Measurements from ENCODE around the gene TMEM87A. TPM values are rescaled to one million over a fixed set of nuclear protein-coding genes. Genes with fewer than 3 reads are reported as not detected.
"Not testable (repeated sequence)": the region's sequence is repeated elsewhere in the genome, so short reads cannot be mapped to it uniquely, and the experiment has no call there.

TMEM87A gene, protein sequence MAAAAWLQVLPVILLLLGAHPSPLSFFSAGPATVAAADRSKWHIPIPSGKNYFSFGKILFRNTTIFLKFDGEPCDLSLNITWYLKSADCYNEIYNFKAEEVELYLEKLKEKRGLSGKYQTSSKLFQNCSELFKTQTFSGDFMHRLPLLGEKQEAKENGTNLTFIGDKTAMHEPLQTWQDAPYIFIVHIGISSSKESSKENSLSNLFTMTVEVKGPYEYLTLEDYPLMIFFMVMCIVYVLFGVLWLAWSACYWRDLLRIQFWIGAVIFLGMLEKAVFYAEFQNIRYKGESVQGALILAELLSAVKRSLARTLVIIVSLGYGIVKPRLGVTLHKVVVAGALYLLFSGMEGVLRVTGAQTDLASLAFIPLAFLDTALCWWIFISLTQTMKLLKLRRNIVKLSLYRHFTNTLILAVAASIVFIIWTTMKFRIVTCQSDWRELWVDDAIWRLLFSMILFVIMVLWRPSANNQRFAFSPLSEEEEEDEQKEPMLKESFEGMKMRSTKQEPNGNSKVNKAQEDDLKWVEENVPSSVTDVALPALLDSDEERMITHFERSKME
- 64.6 and 83.2 TPM in 2 replicates for total RNA-seq (2014; rRNA removed; shearing (Covaris generic))
- polyA plus RNA-seq (2016; fragmentation: Nextera tagmentation; extraction: Ambion mirVana), result 63.8 and 66.1 TPM in 2 replicates

GRCh38 chr15:42272939-42273899 lies at the start of gene TMEM87A, which contains the start of gene GANC:
Gene TMEM87A (minus strand): TSS chr15:42273433. CDS start chr15:42273398, 35 bp downstream.
Gene GANC (plus strand): TSS chr15:42273201. CDS start chr15:42274482, 1,281 bp downstream.
- no peaks in the 10 kb centered on the region for H3K27me3 ChIP-seq (replicated peaks; ENCODE audit: insufficient read depth)
- H4K20me1 ChIP-seq (ENCODE audit: insufficient read depth), result no peaks in the 10 kb centered on the region; the same call in 1 of the 2 replicates
- peak within 1 kb of the TSS; percentile 99 for H3K4me3 ChIP-seq
- H3K79me2 ChIP-seq (ENCODE audit: insufficient read depth), result peaks cover 78% of the 10 kb centered on the region
- H3K9me2 ChIP-seq (ENCODE audit: insufficient read depth), result no peaks in the 10 kb centered on the region
- H3K4me1 ChIP-seq (ENCODE audit: insufficient read depth), result peaks cover 37% of the 10 kb centered on the region
- no peaks in the 10 kb centered on the region for H3K9me3 ChIP-seq (ENCODE audit: low read depth)
- H3K9ac ChIP-seq, result peak within 1 kb of the TSS; percentile 97
- H3K36me3 ChIP-seq (ENCODE audit: low read depth), result 0 out of 2 replicates have a peak, but pooled peaks cover 2% of the 10 kb centered on the region
- peak within 1 kb of the TSS; percentile 79 for H2AFZ ChIP-seq
- in situ Hi-C loops (cut with MboI), result no loop called here
- H3K4me2 ChIP-seq (ENCODE audit: unreplicated experiment), result peak within 1 kb of the TSS; percentile 99
- peak; percentile 100 for DNase-seq
- peaks cover 33% of the 10 kb centered on the region for H3F3A ChIP-seq (ENCODE audit: insufficient read depth)
- TF ChIP-seq EZH2phosphoT487 (IDR thresholded peaks at IDR 0.05; ENCODE audit: insufficient read depth, low read depth), result no peak
- no peak for TF ChIP-seq EZH2 (IDR thresholded peaks at IDR 0.05; ENCODE audit: insufficient read depth, poor library complexity, severe bottlenecking)
- peak within 1 kb of the TSS; percentile 100 for H3K27ac ChIP-seq
- 1% methylated on average over 52 of the region's 52 CpGs for WGBS, 2 experiments (ENCODE audit: low coverage in 1 of 2, low lambda C conversion rate in 2 of 2, missing lambda C conversion rate in 2 of 2)

GRCh38 chr15:42319206-42319605 lies 46.0 kb upstream of the TMEM87A start:
- Histone ChIP-seq H3K27ac (no peak overlapping the region), H3F3A (ENCODE audit: insufficient read depth) (peaks cover 12% of the 10 kb centered on the region; the same call in 1 of the 2 replicates), H3K4me2 (ENCODE audit: unreplicated experiment) (no peak overlapping the region), H3K27me3 (replicated peaks; ENCODE audit: insufficient read depth) (no peaks in the 10 kb centered on the region), H3K4me1 (ENCODE audit: insufficient read depth) (0 out of 2 replicates have a peak, but pooled peaks cover 9% of the 10 kb centered on the region), H3K9ac (no peak overlapping the region), H3K36me3 (ENCODE audit: low read depth) (no peaks in the 10 kb centered on the region), H2AFZ (no peak overlapping the region), H4K20me1 (ENCODE audit: insufficient read depth) (no peaks in the 10 kb centered on the region), H3K9me2 (ENCODE audit: insufficient read depth) (no peaks in the 10 kb centered on the region), H3K9me3 (ENCODE audit: low read depth) (no peaks in the 10 kb centered on the region), H3K79me2 (ENCODE audit: insufficient read depth) (no peaks in the 10 kb centered on the region), H3K4me3 (no peak overlapping the region)
- TF ChIP-seq EZH2phosphoT487 (IDR thresholded peaks at IDR 0.05; ENCODE audit: insufficient read depth, low read depth), result no peak
- no peak for TF ChIP-seq EZH2 (IDR thresholded peaks at IDR 0.05; ENCODE audit: insufficient read depth, poor library complexity, severe bottlenecking)
- WGBS, 2 experiments (ENCODE audit: low coverage in 1 of 2, low lambda C conversion rate in 2 of 2, missing lambda C conversion rate in 2 of 2), result 95 to 100% methylated on average over 2 of the region's 2 CpGs
- no peak for DNase-seq
- in situ Hi-C loops (cut with MboI), result no loop called here

DNA sequence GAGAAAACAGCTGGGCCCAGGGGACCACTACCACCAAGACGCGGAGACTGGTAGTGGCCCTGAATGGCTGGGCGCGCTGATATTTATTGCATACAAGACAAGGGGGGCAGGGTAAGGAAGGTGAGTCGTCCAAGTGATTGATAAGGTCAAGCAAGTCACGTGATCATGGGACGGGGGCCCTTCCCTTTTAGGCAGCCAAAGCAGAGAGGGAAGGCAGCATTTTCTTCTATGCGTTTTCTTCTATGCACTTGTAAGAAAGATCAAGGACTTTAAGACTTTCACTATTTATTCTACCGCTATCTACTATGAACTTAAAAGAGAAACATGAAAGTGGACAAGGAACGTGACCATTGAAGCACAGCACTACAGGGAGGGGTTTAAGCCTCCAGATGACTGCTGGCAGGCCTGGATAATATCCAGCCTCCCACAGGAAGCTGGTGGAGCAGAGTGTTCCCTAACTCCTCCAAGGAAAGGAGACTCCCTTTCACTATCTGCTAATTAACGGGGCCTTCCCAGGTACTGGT lies 43.1 kb upstream of the TMEM87A start:
- H3F3A ChIP-seq (ENCODE audit: insufficient read depth); in situ Hi-C loops (cut with MboI); H3K9me2 ChIP-seq (ENCODE audit: insufficient read depth); H3K27ac ChIP-seq; H4K20me1 ChIP-seq (ENCODE audit: insufficient read depth); H3K27me3 ChIP-seq (replicated peaks; ENCODE audit: insufficient read depth); H3K9me3 ChIP-seq (ENCODE audit: low read depth); H3K9ac ChIP-seq; H3K4me1 ChIP-seq (ENCODE audit: insufficient read depth); H3K79me2 ChIP-seq (ENCODE audit: insufficient read depth); H3K4me3 ChIP-seq; H2AFZ ChIP-seq; DNase-seq; H3K36me3 ChIP-seq (ENCODE audit: low read depth); H3K4me2 ChIP-seq (ENCODE audit: unreplicated experiment): not testable (repeated sequence)
- 71% methylated on average over 11 of the region's 11 CpGs for WGBS, 2 experiments (ENCODE audit: low coverage in 1 of 2, low lambda C conversion rate in 2 of 2, missing lambda C conversion rate in 2 of 2)

DNA sequence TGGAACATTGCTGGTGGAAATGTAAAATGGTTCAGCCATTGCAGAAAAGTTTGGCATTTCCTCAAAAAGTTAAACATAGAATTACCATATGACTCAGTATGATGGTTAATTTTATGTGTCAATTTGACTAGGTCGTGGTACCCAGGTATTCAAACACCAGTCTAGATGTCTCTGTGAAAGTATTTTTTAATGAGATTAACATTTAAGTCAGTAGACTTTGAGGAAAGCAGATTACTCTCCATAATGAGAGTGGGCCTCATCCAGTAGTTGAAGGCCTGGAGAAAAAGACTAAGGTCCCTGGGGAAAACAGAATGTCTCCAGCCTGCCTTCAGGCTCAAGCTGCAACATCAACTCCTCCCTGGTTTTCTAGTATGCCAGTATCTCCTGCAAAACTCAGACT lies 42.3 kb upstream of the TMEM87A start:
- TF ChIP-seq EZH2 (IDR thresholded peaks at IDR 0.05; ENCODE audit: insufficient read depth, poor library complexity, severe bottlenecking) (no peak), EZH2phosphoT487 (IDR thresholded peaks at IDR 0.05; ENCODE audit: insufficient read depth, low read depth) (no peak)
- no peak overlapping the region for H3K9ac ChIP-seq
- 24 to 38% methylated on average over 1 of the region's 1 CpG for WGBS, 2 experiments (ENCODE audit: low coverage in 1 of 2, low lambda C conversion rate in 2 of 2, missing lambda C conversion rate in 2 of 2)

More for the DNA sequence above, 42.3 kb upstream of the TMEM87A start:
- DNase-seq, result peak; percentile 51
- no peaks in the 10 kb centered on the region for H3K79me2 ChIP-seq (ENCODE audit: insufficient read depth)
- H3K4me3 ChIP-seq, result no peak overlapping the region
- H2AFZ ChIP-seq, result no peak overlapping the region
- H3K9me2 ChIP-seq (ENCODE audit: insufficient read depth), result no peaks in the 10 kb centered on the region
- H3K36me3 ChIP-seq (ENCODE audit: low read depth), result peaks cover 8% of the 10 kb centered on the region; the same call in 1 of the 2 replicates
- no peak overlapping the region for H3K4me2 ChIP-seq (ENCODE audit: unreplicated experiment)
- no peaks in the 10 kb centered on the region for H3K9me3 ChIP-seq (ENCODE audit: low read depth)
- in situ Hi-C loops (cut with MboI), result no loop called here
- H3K27me3 ChIP-seq (replicated peaks; ENCODE audit: insufficient read depth), result no peaks in the 10 kb centered on the region
- H3K4me1 ChIP-seq (ENCODE audit: insufficient read depth), result 0 out of 2 replicates have a peak, but pooled peaks cover 5% of the 10 kb centered on the region
- H3F3A ChIP-seq (ENCODE audit: insufficient read depth), result peaks cover 7% of the 10 kb centered on the region; the same call in 1 of the 2 replicates
- no peak overlapping the region for H3K27ac ChIP-seq
- no peaks in the 10 kb centered on the region for H4K20me1 ChIP-seq (ENCODE audit: insufficient read depth)

All from GM23248 (cell line).